ENCODE data around the gene B3GALT5. TPM values are rescaled to one million over a fixed set of nuclear protein-coding genes. Genes with fewer than 3 reads are reported as not detected.

Gene B3GALT5
- total RNA-seq, 1 experiment from 2014 or later, result 1.5 TPM

- ATAC-seq, result no peak
- H3K36me3 ChIP-seq (ENCODE audit: low read depth, low read length), result no peaks in the 10 kb centered on the region
- ChIA-PET CTCF (no interaction called here), POLR2A (ENCODE audit: unreplicated experiment) (no interaction called here)
- no peak overlapping the region for H3K9ac ChIP-seq (ENCODE audit: low read length)
- H3K79me2 ChIP-seq (ENCODE audit: low read length), result no peaks in the 10 kb centered on the region
- no peaks in the 10 kb centered on the region for H3K9me3 ChIP-seq (ENCODE audit: low read length)
- no peaks in the 10 kb centered on the region for H3K4me1 ChIP-seq (ENCODE audit: insufficient read depth, low read length)
- no peak overlapping the region for H3K27ac ChIP-seq (ENCODE audit: low read length)
- DNase-seq, result no peak
- no peaks in the 10 kb centered on the region for H4K20me1 ChIP-seq (ENCODE audit: low read length)
- TF ChIP-seq CTCF (conservative IDR thresholded peaks at IDR 0.05; ENCODE audit: low read depth, low read length) (no peak), EZH2phosphoT487 (IDR thresholded peaks at IDR 0.05; ENCODE audit: borderline replicate concordance, low read length) (no peak), EZH2 (IDR thresholded peaks at IDR 0.05; ENCODE audit: low read length, unreplicated experiment) (no peak)
- H3K4me2 ChIP-seq (ENCODE audit: low read length), result no peak overlapping the region
- no peak overlapping the region for H3K4me3 ChIP-seq (ENCODE audit: low read length)
- H2AFZ ChIP-seq (ENCODE audit: low read length), result no peak overlapping the region
- BruUV-seq (replicated peaks), result no TSS peak
- intact Hi-C loops (cut with micrococcal nuclease), result no loop called here
- H3K9me2 ChIP-seq (replicated peaks; ENCODE audit: low read length), result no peaks in the 10 kb centered on the region
- H3K27me3 ChIP-seq (ENCODE audit: low read length), result no peaks in the 10 kb centered on the region
- no peaks in the 10 kb centered on the region for H3F3A ChIP-seq (ENCODE audit: low read length, unreplicated experiment)
These were observed 11.4 kb upstream of the B3GALT5 start for GRCh38 chr21:39601187-39601928.

- DNase-seq, result no peak
These were observed 10.6 kb upstream of the B3GALT5 start for GRCh38 chr21:39602076-39602689.

More at GRCh38 chr21:39602076-39602689, 10.6 kb upstream of the B3GALT5 start:
- no TSS peak for BruUV-seq (replicated peaks)
- Histone ChIP-seq H2AFZ (ENCODE audit: low read length) (no peak overlapping the region), H3K4me2 (ENCODE audit: low read length) (no peak overlapping the region), H3K27ac (ENCODE audit: low read length) (no peak overlapping the region), H3F3A (ENCODE audit: low read length, unreplicated experiment) (no peaks in the 10 kb centered on the region), H3K9ac (ENCODE audit: low read length) (no peak overlapping the region), H3K27me3 (ENCODE audit: low read length) (no peaks in the 10 kb centered on the region), H3K36me3 (ENCODE audit: low read depth, low read length) (no peaks in the 10 kb centered on the region), H3K9me2 (replicated peaks; ENCODE audit: low read length) (no peaks in the 10 kb centered on the region), H3K4me1 (ENCODE audit: insufficient read depth, low read length) (no peaks in the 10 kb centered on the region), H3K4me3 (ENCODE audit: low read length) (no peak overlapping the region), H4K20me1 (ENCODE audit: low read length) (no peaks in the 10 kb centered on the region), H3K9me3 (ENCODE audit: low read length) (no peaks in the 10 kb centered on the region), H3K79me2 (ENCODE audit: low read length) (no peaks in the 10 kb centered on the region)
- ChIA-PET POLR2A (ENCODE audit: unreplicated experiment) (no interaction called here), CTCF (no interaction called here)
- ATAC-seq, result no peak
- intact Hi-C loops (cut with micrococcal nuclease), result no loop called here
- TF ChIP-seq EZH2 (IDR thresholded peaks at IDR 0.05; ENCODE audit: low read length, unreplicated experiment) (no peak), CTCF (conservative IDR thresholded peaks at IDR 0.05; ENCODE audit: low read depth, low read length) (no peak), EZH2phosphoT487 (IDR thresholded peaks at IDR 0.05; ENCODE audit: borderline replicate concordance, low read length) (no peak)

All from PC-3 (cell line).